IPS-NIHi11 (cell line): ENCODE results near the gene CAGE1.
A peak's percentile ranks its signal among the peaks of the same experiment; 100 is the strongest.
"Not testable (repeated sequence)": the region's sequence is repeated elsewhere in the genome, so short reads cannot be mapped to it uniquely, and the experiment has no call there.

Experiments used
- DNase-seq: peaks from one replicate; pipeline ENCODE4 v3.0.0; 2012; ENCODE audit warnings: mixed read lengths, low spot score

Gene CAGE1

DNA sequence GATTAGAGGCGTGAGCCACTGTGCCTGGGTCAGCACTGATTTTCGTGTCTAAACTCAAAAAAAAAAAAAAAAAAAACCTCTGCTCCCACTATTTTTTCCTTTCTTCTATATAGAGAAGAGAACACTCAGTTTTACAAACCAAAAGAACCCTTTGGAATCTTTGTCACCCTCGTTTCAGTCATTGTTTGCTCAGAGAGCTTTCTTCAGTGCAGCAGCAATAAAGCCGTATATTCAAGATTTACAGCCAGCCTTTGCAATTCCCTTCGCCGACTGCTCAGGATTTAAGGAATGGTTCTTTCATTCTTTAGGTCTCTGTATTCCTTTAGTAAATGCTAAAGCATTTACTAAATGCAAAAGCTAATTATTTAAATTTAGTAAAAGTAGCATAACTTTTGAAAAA, 20.2 kb upstream of the CAGE1 start:
- no peak for DNase-seq

DNA sequence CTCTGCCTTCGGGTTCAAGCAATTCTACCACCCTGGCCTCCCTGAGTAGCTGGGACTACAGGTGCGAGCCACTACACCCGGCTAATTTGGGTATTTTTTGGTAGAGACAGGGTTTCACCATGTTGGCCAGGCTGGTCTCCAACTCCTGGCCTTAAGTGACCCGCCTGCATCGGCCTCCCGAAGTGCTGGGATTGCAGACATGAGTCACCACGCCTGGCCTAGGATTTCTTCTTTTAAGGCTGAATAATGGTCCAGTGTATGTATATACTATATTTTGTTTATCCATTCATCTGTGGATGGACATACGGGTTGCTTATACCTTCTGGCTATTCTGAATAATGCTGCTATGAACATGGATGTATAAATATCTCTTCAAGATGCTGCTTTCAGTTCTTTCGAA, 17.2 kb upstream of the CAGE1 start:
- no peak for DNase-seq

DNA sequence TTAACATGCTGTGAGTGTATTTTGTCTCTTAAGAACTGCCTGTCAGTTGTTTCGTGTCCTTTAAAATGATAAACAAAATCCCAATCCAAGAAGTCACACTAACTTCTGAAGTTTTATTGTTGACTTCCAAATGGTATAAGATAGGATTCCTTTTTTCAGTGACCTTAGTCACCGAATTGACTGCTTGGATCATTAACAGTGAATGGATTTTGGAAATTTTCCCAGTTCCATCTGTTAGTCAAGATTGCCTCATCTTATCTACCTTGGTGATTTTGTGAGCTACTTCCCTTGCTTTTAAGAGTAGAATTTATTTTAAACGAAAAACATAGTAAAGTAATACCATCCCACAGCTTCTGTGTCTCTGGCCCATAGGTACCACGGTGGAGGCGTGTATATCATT, 15.0 kb upstream of the CAGE1 start:
- DNase-seq: no peak

GRCh38 chr6:7402716-7403115, 13.2 kb upstream of the CAGE1 start:
- DNase-seq: no peak

- no peak for DNase-seq
Measured at GRCh38 chr6:7401075-7401474, 11.5 kb upstream of the CAGE1 start.

DNA sequence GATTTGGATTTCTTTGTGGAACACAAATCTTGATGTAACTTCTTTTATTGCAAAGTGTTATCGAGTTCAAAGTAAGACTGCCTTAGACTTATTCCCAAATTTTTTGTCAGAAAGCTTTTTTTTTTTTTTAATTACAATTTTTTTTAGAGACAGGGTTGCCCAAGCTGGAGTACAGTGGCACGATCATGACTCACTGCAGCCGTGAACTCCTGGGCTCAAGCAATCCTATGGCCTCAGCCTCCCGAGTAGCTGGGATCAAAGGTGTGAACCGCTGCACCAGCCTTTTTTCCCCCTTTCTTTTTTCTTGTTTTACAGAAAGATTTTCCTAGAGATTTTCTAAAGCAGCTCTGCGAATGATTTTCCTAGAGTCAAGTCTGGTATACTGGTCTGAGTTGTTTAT, 2.9 kb upstream of the CAGE1 start:
- DNase-seq: no peak

- no peak for DNase-seq
Measured at GRCh38 chr6:7391151-7391550, 1.6 kb upstream of the CAGE1 start.

GRCh38 chr6:7390226-7390878, 810 bp upstream of the CAGE1 start:
- no peak for DNase-seq

GRCh38 chr6:7389162-7389450, 436 bp downstream of the CAGE1 start:
- DNase-seq: no peak

GRCh38 chr6:7381092-7381491, 8.4 kb downstream of the CAGE1 start:
- DNase-seq: no peak

DNA sequence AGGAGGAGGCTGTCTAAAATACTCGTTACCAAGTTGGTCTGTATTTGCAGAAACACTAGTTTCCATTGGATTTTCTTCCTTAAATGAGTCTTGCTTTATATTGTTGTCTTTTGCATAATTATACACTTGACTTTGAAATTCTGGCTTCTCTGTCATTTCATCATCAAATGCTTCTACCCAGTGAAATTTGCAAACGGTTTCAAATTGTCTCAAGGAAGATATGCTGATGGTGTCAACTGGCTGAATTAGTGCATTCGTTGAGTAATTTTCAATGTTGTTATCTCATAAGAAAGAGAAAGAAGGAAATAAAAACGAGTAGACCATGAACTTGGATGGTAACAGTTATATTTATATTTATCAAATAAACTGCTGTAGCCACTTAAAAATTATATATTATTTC, 10.8 kb downstream of the CAGE1 start:
- no peak for DNase-seq

DNA sequence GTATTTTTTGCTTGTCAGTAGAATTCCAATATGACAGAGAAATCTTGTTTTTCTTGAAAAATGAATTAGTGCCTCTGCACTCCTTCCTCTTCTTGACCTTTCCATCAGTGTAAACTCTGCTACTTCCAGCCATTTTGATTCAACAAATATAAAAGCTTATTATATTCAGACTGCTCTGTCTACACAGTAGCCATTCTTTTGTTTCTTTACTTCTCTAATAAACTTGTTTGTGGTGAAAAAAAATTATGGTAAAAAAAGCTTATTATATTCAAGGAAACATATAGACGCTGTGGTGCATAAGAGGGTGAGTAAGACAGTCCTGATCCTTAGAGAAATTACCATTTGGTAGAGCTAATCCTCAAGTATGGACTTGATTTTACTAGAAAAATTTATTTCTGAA, 11.6 kb downstream of the CAGE1 start:
- no peak for DNase-seq

GRCh38 chr6:7373739-7374138, 15.8 kb downstream of the CAGE1 start:
- DNase-seq: no peak

GRCh38 chr6:7367408-7367807, 22.1 kb downstream of the CAGE1 start:
- DNase-seq: no peak

DNA sequence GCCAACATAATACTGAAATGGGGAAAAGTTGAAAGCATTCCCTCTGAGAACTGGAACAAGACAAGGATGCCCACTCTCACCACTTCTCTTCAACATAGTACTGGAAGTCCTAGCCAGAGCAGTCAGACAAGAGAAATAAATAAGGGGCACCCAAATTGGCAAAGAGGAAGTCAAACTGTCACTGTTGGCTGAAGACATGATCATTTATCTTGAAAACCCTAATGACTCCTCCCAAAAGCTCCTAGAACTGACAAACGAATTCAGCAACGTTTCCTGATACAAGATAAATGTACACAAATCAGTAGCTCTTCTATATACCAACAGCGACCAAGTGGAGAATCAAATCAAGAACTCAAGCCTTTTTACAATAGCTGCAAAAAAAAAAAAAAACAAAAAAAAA, 37.6 kb downstream of the CAGE1 start:
- DNase-seq: not testable (repeated sequence)

DNA sequence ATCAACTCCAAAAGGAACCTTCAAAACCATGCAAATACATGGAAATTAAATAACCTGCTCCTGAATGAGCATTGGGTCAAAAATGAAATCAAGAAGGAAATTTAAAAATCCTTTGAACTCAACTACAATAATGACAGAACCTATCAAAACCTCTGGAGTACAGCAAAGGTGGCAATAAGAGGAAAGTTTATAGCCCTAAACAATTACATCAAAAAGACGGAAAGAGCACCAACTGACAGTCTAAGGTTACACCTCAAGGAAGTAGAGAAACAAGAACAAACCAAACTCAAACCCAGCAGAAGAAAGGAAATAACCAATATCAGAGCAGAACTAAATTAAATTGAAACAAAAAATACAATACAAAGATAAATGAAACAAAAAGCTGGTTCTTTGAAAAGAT, 39.0 kb downstream of the CAGE1 start:
- DNase-seq: not testable (repeated sequence)

GRCh38 chr6:7347551-7347997, 42.0 kb downstream of the CAGE1 start:
- DNase-seq: not testable (repeated sequence)

GRCh38 chr6:7344773-7345450, 44.6 kb downstream of the CAGE1 start:
- DNase-seq: not testable (repeated sequence)

- no peak for DNase-seq
Measured at GRCh38 chr6:7343546-7344475, 45.7 kb downstream of the CAGE1 start.

GRCh38 chr6:7341989-7342742, 47.4 kb downstream of the CAGE1 start:
- DNase-seq: no peak

DNA sequence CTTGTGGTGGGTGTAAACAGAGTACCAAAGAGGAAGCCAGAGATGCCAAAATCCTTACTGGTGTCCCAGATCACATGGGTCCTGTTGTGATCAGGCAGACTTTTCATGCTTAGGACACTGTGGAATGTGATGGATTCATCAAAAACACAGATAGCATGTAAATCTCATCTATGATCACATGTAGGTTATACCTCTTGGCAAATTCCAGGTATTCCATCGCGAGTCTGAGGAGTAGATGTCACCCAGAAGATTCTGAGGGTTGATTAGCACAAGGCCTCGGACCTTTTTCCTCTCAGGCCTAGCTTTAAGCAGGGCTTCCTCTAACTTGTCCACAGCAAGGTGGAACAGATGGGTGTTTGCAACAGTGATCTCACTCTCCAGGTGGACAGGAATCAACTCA, 48.3 kb downstream of the CAGE1 start:
- DNase-seq: no peak

DNA sequence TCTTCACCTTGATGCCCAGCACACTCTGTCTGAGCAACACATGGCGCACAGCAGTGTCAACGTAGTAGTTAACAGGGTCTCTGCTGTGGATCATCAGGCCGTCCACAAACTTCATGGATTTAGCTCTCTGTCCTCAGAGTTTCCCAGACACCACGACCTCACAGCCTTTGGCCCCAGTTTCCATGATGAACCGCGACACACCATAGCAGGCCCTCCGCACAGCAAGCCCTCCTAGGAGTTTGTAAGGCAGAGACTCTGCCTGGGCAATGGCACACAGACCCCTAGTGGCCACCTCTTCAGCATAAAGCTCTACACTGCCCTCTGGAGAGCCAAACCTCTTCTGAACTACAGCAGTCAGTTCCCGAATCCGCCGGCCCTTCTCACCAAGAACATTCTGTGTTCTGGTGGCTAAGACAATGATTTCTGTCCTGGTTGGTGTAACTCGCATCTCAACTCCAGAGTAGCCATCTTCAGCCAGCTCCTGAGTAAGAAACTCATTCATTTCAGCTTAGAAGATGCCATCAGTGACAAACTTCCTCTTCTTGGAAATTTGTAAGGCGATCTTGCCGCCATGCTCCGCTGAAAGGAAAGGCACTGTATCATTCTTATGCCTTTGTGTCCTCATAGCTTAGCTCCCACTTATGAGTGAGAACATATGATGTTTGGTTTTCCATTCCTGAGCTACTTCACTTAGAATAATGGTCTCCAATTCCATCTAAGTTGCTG, 50.4 kb downstream of the CAGE1 start:
- DNase-seq: peak; percentile 62
